M059J (cell line): ENCODE measurements around the gene COX20. TPM values are rescaled to one million over a fixed set of nuclear protein-coding genes. Genes with fewer than 3 reads are reported as not detected.
"Not testable (repeated sequence)": the region's sequence is repeated elsewhere in the genome, so short reads cannot be mapped to it uniquely, and the experiment has no call there.

Experiments used
- DNase-seq: peaks from one replicate; pipeline ENCODE4 v3.0.0-alpha.2; 2012; ENCODE audit warnings: low read depth
- total RNA-seq: library from RNA; depleted of rRNA; stranded (reverse); fragments of >200 nt; shearing (Covaris generic); gene quantifications from 2 replicates; pipeline ENCODE4 v1.2.3, GENCODE V29; 2014; rRNA removed

Gene COX20, protein sequence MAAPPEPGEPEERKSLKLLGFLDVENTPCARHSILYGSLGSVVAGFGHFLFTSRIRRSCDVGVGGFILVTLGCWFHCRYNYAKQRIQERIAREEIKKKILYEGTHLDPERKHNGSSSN
- 20.3 and 30.0 TPM in 2 replicates for total RNA-seq

DNA sequence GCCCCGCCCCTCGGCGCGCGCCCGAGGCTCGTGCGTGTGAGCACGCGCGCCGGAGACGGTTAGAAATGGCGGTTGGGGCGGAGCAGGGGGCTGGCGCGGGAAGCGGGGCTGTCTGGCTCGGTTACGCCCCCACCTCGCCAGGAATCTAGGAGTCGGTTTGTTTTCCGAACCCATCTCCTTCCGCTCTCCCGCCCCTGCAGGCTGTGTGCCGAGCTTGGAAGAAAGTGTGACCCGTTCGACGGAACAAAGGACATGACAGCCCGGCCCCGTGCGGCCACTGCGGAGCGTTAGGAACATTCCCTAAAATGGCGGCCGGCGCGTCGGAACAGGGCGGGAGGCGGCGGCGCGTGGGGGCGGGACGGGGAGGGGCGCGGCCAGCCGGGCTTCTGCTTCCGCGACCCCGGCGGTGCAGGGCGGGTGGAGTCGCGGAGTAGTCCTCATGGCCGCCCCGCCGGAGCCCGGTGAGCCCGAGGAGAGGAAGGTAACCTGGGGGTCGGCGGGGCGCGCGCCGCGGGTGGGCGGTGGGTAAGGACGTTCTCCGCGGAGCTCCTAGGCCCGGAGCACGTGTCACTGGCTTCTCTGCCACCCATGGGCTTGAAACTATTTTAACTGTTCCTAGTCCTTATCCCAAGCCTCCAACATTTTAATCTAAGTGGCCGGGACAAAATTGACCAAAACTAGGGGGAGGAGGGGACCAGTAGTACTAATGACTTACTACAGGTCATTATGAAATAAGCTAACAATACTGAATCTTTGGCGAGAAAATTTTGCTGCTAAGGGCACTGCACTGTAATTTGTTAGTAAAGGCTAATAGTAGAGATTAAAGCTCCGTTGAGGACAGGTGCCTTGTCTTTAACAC is at the start of gene COX20:
Gene COX20, plus strand, starts transcription at position 383 of the 859 bp plus-strand sequence. Its CDS starts 57 bp downstream, at position 440.
- peak; percentile 93 for DNase-seq

DNA sequence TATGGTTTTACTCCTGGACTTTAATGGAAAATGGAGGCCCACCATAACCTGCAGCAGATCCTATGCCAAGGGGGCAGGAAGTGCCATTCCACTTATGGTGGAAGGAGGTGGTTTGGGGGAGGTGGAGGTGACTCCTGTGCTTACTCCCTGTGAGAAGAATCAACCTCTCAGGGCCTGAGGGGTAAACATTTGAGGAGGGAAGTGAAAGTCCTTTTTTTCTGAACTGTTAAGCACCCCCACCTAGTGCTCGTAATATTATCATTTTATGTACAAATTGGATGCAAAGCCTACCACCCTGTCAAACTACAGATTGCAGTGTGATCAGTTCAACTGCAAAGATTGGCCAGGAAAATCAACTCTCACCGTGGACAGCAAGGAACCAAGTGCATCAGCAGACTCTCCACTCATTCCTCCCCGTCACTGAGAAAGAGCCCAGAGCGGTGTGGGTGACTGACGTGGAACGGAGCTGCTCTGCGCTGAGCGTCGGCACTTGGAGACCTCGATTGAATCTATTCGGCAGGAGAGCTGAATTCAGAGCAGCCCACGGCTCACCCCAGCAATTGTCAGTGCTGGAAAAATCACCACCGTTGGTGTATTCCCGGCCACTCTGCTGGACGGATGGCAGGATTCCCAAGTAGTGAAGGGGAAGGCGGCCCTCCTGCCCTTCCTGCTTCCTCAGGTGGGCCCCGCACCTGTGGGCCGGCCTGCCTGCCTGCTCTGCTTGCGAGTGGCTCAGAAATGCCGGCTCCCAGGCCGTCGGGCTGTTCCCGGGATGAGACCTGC is 46.8 kb upstream of the COX20 start:
- DNase-seq: no peak

DNA sequence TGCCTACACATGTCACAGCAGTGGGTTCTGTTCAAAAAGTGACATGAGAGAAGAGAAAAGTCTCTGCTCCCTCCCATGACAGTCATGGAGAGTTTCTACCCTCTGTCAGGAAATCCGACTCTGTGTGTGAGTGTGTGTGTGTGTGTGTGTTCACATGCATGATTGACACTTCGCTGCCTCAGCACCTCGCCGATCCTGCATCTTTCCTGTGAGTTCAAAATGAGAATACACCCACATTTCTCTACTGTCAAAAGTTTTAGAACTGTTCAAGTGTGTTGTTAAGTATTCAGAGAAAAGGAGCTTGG is 46.2 kb upstream of the COX20 start:
- no peak for DNase-seq

DNA sequence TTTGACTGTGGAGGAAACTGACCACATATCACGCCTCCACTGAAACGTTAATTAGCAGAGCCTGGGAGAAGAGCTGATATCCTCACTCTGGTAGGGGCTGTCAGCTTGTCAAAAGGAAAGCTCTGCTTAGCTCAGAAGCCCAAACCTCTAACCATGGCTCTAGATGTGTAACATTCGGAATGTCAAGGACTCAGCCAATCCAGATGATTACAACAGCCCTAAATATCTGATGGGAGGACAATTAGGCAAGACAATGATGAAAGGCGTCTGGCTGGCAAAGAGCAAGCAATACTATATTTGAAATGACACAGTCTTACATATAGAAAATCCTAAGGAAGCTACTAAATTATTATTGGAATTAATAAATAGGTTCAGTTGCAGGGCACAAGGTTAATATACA is 45.7 kb upstream of the COX20 start:
- no peak for DNase-seq

DNA sequence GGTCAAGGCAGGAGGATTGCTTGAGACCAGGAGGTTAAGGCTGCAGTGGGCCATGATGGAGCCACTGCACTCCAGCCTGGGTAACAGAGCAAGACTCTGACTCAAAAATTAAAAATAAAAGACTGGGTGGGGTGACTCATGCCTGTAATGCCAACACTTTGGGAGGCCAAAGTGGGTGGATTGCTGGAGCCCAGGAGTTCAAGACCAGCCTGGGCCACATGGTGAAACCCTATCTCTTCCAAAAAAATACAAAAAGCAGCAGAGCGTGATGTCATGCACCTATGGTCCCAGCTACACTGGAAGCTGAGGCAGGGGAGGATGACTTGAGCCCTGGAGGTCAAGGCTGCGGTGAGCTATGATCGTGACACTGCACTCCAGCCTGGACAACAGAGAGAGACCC is 44.4 kb upstream of the COX20 start:
- DNase-seq: peak; percentile 16

DNA sequence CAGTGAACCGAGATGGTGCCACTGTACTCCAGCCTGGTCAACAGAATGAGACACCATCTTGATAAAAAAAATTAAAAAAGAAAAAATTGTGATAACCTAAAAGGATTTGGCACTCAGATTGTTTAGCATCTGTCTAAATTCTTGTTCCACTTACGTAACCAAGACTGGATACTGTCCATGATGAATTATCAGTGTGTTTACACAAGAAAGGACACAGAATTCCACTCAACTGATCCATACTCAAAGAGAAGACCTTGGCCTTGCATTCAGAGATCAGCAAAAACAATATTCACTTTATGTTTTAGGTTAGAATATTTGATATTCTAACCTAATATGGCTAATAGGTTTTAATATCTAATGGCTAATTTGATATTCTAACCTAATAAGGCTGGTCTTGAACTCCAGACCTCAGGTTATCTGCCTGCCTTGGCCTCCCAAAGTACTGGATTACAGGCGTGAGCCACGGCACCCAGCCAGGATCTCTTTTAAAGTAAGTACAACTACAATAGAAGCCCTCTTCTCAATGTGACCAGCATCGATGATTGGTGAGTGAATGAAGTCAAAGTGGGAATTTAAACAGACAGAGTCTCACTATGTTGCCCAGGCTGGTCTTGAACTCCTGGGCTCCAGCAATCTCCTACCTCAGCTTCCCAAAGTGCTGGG is 43.1 kb upstream of the COX20 start:
- no peak for DNase-seq

DNA sequence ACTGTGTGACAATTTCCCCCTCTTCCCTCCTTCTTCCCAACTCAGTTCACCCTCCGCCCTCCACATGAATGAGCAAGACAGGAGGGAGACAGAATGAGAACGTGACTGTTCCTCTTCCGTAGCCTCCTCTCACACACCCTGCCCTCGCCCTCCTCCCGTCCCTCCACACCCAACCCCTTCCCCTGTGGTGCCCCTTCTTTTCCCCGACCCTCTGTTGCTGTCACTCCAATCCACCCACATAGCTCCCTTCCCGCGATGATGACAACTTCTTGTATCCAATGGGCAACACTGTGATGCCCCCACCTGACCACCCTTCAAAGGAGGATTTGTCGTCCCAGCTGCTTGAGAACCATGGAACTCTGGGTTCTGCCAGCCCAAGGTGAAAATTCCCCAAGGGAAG is 41.4 kb upstream of the COX20 start:
- DNase-seq: no peak

DNA sequence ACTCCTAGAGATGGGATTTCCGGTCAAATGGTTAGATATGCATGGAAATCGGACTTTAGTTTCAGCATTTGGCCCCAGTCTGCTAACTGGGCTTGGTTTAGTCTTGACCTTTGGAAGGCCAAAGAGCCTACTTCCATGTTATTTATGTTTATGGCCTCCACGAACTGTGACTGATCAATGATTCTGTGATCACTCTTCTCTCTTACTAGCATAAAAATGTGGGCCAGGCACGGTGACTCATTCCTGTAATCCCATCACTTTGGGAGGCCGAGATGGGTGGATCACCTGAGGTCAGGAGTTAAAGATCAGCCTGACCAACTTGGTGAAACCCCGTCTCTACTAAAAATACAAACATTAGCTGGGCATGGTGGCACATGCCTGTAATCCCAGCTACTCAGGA is 40.9 kb upstream of the COX20 start:
- DNase-seq: not testable (repeated sequence)

DNA sequence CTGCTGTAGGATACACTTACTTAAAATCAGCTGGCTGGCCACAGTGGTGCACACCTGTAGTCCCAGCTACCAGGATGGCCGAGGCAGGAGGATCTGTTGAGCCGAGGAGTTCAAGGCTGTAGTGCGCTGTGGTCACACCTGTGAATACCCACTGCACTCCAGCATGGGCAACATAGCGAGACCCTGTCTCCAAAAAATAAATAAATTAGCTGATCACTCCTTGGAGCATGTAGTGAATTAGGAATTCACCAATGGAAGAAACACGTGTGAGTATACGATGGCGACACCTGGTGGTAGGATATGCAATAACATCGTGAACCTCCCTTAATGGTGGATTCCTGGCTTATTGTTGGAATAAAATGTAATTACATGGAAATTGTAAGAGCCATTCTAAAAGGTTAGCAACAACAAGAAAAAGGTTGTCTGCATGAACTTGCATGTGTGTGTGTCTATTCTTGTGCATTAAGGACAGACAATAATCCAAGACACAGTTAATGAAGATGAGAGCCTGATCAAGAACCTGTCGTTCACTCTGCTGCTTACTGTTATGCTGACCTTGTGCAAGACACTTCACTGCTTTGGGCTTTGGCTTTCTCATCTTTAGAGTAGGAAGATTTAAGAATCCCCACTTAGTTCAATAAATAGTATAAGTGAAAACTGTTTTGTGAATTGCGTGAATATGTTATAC is 38.6 kb upstream of the COX20 start:
- DNase-seq: peak; percentile 58

DNA sequence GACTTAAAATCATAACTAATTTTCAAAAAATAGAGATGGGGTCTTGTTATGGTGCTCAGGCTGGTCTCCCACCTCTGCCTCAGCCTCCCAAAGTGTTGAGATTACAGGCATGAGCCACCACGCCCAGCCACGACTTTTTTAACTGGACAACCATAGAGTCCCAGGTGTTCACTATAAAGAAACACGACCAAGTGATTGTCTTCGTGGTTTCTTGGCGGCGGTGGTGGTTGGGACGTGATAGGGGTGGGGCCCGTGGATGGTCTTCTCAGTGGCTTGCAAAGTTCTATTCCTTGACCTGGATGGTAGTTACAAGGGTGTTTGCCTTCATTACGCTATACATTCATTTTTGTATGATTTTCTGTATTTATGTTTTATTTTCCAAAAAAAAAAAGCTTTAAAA is 34.6 kb upstream of the COX20 start:
- DNase-seq: no peak

DNA sequence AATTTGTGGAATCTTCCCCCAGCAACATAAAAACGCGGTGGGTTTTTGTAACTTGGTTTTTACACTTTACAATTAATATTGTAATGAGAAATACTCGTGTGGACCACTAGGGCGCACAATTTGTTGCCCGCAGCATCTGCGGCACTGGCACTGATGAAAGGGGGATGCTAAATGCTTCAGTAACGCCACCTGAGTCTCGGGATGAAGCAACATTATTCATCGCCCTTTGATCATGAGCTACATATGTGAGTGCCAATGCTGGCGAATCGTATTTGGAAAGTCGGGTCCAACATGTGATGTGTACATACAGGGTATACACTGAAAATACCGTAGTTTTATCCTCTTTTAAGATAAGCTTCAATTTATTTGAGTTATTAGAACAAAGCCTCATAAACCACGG is 34.2 kb upstream of the COX20 start:
- peak; percentile 54 for DNase-seq

DNA sequence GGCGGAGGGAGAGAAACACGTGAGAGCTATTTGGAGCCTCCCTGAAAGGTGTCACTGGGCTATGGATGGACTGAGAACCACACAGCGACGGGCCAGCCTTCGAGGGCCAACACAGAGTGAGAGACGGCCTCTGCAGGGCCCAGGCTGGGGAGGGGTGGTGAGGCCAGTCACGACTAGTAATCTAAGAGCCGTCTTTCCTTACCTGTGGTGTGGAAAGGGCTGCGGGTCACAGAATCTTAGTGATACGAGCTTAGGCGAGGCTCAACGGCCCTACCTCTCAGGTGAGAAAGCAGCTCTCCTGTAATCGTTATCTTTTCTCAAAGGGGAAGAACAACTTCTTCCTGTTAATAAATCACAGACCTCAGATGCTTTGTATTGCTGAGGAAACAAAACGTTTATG is 33.4 kb upstream of the COX20 start:
- no peak for DNase-seq

DNA sequence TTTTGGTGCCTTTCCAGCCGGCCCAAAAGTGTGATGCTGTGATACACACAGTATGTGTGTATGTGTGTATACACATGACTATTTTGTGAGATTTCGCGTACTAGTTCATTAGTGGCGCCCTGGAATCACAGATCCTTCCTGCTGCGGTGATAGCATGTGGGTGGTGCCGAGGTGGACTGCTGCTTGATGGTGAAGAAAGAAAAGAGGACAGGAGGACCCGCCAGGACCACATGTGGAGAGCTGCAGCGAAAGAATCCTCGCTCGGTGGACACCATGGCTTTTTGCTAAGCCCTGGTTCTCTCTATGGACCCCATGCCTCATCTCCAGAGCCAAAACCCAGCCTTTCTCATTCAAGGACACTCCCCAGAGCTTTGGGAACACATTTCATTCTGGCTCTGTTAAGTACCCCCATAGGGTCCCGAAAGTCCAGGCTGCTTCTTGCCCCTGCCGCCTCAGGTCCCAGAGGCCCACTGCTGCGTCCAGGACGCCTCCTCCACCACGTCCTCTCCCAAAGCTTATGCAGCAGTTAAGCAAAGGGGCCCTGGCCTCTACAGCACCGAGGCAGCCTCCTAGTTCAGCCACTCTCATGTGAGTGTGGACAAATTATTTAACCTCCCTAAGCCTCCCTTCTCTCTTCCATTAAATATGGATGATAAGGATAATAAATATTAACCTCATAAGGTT is 32.8 kb upstream of the COX20 start:
- DNase-seq: no peak

DNA sequence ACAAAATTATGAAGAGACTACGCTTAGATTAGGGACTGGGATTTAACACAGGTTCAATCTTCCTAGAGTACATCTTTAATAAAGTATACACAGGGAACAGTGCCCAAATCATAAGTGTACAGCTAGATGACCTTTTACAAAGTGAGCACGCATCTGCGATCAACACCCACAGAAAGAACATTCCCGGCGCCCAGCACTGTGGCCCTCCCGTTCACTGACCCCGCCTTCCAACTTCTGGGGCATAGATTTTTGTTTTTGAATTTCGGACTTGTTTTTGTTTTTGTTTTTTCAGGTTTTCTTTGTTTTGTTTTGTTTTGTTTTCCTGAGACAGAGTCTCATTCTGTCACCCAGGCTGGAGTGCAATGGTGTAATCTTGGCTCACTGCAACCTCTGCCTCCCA is 30.6 kb upstream of the COX20 start:
- no peak for DNase-seq

DNA sequence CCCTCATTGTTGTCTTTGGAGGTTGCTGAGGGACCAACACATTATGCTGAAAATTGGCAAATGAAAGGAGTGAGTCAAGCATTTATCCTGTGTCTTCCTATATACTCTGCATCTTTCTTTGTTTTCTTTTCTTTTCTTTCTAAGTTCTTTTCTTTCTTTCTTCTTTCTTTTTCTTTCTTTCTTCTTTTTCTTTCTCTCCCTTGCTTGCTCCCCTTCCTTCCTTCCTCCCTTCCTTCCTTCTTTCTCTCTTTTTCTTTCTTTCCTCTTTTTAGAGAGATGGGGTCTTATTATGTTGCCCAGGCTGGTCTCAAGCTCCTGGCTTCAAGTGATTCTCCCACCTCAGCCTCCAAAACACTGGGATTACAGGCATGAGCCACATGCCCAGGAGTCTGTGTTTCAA is 28.3 kb upstream of the COX20 start:
- no peak for DNase-seq

DNA sequence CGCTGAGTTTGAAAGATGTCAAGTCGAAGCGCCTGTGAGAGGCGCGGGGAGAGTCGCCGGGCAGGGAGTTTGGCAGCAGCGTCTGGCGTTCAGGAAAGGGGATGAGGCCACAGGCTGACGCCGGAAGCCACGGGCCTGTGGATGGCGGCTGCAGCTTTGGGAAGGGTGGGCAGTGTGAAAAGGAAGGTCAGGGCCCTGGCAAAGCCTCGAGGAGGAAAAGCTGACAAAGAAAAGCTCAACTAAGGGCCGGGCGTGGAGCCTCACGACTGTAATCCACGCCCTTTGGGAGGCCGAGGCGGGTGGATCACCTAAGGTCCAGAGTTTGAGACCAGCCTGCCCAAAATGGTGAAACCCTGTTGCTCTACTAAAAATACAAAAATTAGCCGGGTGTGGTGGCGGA is 25.2 kb upstream of the COX20 start:
- no peak for DNase-seq

DNA sequence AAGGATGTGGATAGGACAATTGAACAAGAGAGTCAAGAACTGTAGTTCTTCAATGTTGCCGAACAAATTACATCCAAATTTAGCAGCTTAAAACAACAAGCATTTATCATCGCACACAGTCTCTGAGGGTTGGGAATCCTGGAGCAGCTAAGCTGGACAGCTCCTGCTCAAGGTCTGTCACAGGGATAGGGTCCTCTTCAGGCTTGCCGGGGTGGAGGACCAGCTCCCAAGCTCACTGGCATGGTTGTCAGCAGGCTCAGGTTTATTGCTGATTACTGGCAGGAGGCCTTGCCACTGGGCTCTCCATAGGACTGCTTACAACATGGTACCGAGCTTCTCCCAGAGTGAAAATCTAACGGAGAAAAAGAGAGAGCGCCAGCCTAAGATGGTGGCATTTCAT is 22.1 kb upstream of the COX20 start:
- DNase-seq: no peak

DNA sequence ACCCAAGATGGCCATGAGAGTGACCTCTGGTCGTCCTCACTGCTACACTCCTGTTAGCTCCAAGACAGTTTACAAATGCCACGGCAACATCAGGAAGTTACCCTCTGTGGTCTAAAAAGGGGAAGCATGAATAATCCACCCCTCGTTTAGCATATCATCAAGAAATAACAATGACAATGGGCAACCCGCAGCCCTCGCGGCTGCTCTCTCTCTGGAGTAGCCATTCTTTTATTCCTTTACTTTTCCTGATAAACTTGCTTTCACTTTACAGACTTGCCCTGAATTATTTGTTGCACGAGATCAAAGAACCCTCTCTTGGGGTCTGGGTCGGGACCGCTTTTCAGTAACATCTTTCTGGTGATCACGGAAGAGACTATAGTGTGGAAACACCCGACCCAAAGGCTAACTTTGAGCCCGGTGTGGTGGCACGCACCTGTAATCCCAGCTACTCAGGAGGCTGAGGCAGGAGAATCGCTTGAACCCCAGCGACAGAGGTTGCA is 19.8 kb upstream of the COX20 start:
- peak; percentile 27 for DNase-seq

DNA sequence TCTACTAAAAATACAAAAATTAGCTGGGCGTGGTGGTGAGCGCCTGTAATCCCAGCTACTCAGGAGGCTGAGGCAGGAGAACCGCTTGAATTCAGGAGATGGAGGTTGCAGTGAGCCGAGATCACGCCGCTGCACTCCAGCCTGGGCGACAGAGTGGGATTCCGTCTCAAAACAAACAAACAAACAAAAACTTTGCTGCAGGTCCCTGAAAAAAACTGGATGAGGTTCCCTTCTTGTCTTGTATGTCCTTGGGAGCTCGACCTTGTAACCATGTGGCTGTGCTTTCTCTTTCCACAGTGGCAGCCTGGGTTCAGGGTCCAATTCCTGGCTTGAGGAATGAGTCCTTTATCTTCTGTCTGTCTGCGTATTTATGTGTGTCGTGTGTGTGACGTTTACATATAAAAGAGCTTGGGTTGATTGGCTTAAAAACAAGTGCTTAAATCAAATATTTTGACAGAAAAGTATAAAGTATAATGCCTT is 18.0 kb upstream of the COX20 start:
- no peak for DNase-seq

DNA sequence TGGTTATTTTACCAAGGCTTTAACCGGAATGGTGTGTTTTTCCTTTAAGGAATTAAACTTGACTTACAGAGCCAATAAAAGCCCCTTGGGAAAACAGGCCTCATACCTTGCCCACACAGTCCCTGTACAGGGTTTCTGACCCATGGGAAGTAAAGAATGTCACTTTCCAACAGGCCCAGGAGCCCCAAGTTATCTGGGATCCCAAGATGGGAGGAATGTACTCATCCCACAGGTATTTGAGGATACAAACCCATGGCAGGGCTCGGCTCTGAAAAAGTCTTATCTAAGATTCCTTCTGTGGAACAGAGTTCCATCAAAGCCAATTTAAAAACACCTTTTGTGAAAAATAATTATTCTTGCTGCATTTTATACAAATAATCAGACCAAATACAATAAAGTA is 15.3 kb upstream of the COX20 start:
- peak; percentile 41 for DNase-seq

DNA sequence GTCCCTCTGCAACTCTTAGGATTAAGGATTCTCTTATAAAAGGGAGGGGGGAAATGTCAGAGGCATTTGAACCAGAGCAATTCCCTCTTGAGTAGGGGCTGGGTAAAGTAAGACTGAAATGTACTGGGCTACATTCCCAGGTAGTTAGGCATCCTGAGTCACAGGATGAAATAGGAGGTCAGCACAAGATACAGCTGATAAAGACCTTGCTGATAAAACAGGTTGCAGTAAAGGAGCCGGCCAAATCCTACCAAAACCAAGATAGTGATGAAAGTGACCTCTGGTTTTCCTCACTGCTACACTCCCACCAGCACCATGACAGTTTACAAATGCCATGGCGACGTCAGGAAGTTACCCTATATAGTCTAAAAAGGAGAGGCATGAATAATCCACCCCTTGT is 14.3 kb upstream of the COX20 start:
- DNase-seq: peak; percentile 65
